IPS-NIHi7 (cell line): Measurements from ENCODE around the gene S100A11.

Experiments used
- DNase-seq: peaks from one replicate; pipeline ENCODE4 v3.0.0; 2012; ENCODE audit warnings: mixed read lengths; ENCODE audit errors: extremely low spot score

Gene S100A11

DNA sequence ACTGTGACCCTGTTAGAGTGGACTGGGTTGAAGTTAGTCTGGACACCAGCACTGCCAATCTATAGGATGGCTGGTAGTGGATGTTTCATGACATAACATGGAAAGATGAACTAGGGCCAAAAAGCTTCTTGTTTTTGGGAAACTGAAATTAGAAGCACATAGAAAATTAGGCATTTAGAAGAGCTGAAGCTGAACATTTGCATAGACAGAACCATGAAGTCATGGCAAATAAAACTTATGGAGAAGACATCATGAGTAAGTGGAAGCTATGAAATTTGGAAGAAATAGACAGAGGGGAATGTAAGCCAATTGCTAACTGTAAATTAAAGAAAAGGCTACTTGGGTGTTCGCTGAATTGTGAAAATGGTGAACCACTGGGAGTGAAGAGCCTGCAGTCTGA lies 2.7 kb upstream of the S100A11 start:
- no peak for DNase-seq

DNA sequence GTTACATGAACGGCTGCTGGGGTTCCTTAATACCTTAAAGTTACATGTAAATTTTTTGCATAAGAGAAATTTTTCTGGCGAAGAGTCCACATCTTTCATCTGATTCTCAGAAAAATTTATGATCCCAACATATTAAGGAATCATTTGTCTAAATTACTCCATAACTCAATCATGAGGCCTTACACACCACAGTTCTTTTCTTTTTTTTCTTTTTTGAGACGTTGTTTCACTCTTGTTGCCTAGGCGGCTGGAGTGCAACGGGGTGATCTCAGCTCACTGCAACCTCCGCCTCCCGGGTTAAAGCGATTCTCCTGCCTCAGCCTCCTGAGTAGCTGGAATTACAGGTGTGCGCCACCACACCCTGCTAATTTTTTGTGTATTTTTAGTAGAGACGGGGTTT lies 2.1 kb upstream of the S100A11 start:
- DNase-seq = no peak

DNA sequence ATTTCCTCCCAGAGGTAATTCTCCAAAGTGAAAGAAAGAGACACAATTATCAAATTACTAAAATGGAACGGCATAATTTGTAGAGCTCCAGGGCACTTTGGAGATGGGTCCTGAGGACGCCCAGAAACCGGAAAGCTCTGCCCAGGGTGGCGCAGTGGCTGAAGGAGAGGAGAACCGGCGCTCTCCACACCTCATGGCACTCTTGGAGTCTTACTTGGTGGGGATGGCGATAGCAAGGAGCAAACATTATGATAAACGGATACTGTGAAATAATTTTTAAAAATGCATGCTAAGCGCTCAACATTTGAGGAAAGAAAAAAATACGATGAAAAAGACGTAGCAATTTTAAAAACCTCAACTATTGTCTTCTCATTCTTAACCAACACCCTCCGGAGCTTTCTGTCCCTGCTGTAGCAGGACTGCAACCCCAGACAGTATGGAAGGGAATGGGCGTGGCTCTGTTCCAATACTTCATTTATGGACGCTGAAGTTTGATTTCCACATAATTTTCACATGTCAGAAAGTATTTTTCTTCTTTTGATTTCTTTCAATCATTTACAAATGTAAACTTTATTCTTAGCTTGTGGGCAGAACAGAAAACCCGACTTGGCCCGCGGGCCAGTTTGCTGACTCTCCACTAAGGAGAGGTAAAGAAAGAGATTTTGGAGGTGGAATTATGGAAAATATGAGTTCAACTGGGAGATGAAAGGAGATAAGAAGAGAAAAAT lies 1.1 kb downstream of the S100A11 start:
- DNase-seq = peak; percentile 27

DNA sequence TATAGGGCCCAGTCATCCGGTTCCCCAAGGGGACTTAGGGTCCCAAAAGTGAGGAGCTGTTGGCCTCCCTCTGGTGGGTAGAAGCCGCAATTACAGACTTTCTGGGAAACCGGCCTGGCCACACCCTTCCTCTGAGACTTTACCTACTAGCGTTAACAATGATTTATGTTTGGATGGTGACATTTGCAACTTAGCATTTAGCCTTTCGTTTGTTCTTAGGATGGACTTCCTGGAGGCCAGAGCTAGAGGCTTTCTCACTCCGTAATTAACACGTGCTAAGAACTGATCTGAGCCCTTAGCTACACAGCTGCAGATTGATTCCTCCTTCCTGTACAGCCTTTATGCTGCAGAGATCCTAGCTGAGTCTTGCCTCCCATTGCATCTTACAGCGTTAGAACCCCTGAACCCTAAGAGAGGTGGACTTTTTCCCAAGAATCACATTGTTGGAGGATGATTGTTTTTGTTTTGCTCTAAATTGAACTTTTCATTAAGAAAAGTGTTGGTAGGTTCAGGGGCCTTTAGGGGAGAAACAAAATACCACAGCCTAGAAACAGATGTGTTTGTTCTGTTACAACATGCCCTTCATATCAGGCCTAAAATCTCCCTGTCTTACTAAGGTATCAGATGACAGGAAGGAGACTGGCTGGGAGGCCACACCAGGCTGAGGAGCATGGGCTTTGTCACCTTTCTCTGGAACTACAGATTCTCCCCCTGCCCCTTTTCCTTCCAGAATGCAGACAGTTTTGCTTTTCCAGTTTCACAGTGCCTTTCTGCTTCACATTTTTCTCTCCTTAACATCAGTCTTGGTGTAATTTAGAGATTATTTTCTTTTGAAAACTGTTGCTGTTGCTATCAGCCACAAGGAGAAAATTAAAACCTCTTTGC lies 1.9 kb downstream of the S100A11 start:
- peak; percentile 81 for DNase-seq

DNA sequence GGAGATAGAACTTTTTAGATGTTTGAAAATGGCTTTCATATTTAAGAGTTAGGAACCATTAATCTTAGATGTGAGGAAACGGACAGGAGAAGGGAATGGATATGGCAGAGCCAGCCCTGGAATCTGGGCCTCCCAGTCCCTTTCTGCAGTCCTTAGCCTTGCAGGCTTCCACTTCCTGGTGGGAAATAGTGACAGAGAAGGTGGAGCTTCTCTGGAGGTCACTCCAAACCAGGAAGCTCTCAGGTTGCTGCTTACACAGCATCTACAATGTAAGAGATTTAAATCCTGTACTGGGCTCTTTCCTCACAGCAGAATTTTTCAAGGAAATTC lies 2.5 kb downstream of the S100A11 start:
- no peak for DNase-seq

DNA sequence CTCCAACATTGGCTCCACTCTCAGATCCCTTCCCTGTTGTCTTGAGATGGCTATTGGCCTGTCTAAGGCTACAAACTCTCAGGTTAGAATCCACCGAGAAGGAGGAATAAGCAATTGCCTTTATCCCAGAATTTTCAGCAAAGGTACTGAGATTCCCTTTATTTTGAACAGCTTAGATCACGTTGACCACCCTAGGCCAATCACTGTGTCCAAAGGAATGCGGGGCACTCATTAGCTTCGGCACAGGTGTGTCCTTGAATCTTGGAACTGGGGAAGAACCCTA lies 6.9 kb downstream of the S100A11 start:
- DNase-seq = no peak

DNA sequence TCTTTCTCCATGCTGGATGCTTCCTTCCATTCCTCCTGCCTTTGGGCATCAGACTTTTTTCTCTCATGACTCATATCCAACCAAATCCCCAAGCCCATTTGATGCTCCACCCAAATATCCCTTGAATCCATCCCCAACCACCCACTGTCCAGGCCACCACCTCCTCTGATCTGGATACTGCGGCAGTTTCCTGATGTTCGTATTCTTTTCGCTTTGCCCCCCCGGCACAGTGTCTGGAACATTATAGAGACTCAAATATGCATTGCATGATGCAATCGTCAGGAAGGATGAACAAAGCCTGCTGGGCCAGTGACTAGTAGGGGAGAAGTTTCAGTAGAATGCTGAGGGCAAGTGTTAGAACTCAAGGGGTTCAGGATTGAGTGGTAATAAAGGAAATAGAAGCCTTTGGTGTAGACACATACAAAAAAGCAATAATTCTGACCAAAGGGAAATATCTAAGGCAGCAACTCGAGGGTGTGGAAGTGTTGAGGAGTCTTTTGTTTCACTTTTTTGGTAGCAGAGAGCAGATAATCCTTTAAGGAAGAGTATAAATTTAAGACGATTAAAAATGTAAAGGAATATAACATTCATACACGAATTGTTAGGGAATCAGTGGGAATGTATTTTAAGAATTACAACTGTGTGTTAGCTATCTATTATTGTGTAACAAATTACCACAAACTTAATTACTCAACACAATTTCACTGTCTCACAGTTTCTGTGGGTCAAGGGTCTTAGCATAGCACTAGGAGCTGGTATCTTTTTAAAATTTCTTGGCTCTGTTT lies 7.5 kb downstream of the S100A11 start:
- no peak for DNase-seq

DNA sequence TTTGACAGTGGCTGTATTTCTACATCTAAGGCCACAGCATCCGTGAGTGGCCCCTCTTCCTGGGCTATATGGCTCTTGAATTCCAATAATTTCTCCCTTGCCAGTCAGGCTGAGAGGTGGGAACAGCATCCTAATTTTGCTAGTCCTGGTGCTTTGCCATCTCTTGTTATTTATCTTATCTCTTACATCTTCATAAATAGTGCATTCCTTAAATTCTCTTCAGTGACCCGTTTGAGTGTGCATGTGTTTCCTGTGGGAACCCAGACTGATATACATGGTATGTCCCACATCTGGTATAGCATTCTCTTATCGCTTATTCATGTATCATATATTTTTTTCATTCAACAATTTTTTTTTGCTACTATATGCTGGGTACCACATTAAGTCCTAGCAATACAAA lies 9.9 kb downstream of the S100A11 start:
- no peak for DNase-seq

DNA sequence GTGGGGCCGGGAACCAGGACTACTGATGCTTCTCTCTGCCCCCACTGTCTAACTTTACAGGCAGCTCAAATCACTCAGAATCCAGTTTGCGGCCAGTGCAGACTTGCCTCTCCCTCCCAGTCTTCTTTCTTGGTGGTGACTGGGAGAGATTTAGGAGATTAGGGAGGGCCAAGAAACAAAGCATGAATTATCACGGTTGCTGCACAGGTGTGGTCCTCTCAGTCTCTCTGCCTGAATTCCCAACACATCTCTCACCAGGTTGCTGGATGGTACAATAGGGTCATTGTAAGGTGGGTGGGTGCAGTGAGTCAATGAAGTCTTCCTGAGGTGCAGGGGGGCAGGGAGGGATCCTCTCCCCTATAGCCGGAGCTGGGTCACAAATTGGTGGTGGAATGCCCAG lies 12.6 kb downstream of the S100A11 start:
- DNase-seq = no peak

DNA sequence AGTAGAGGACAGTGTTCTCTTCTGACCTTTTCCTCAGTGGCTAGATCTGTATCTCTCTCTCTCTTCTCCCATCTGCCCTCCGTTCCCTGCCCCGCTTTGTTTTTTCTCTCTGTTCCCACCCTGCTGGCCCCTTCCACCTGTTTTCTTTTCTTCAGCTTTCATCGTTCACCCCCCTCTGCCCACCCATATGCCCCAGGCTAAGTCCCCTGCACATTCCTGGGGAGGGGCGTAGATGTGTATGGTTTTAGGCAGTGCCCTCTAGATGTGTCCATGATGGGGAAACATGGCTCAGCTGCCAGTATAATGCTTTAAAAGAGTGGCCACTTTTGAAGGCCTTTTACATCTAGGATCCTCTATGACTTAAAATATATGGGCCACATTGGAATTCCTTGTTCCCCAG lies 13.6 kb downstream of the S100A11 start:
- no peak for DNase-seq

DNA sequence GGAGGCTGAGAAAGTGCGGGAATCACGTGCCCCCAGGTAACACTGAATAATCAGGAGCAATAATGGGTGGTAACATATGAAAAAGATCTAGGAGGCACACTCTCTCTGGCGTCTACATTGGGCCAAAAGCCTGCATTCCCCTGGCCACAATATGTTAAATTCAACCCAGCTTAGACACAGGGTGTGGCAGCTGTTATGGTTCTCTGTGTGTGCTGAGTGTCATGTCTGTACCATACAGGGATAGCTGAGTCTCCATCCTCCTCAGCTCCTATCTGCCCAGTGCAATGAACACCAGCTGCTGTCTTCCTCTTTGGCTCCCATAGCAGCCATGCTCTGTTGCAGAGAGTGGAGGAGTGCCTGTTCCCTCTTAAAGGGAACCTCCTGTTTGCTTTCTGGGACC lies 14.3 kb downstream of the S100A11 start:
- no peak for DNase-seq

DNA sequence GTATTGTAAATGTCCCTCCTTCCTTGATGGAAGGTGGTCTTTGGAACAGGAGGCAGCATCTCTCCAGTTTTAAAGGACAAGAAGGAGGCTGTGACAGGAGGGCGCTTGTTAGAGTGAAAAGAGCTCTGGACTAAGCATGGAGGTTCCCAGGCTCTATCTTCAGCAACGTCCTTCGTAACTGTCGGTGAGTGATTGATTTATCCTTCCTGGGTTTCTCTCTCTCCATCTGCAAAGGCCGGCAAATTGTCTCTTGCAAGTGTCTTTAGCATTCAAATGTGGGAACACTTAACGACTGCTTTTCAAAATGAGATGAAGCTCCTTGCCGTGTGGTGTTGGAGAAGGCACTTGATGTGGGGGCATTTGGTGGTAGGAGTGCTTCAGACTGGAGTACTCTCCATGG lies 15.2 kb downstream of the S100A11 start:
- DNase-seq = no peak

DNA sequence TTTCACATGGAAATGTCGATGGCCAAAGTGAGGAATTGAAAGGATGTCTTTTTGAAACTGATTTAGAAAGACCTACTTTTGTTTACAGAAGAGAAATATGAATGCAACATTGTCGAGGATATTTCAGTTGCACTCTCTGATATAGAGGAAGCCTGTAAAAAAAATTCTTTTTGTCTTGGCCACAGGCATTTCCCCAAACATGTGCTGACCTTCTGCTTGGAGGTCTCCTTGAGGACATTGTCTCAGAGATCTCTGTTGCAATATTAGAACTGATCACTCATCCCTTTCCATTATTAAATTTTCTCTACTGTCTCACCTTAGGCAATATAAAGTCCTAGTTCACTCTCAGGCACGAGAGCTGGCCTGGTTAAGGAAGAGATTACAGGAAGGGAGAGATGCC lies 16.0 kb downstream of the S100A11 start:
- no peak for DNase-seq

DNA sequence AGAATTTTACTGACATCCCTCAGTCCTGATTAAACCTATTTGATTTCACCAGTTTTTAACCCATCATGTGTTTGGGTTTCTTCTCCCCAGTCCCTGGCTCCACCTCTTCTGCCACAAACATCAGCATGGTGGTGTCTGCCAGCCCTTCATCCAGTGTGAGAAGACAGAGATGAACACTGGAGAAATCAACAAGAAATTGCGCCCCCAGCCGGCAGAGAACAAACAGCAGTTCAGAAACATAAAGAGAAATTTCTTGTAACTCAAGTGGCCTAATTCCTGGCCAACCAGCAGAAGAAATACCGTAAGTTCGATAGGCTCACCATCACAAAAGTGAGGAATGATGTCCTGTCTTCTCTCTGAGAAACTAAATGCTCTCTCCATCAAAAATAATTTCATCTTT lies 18.3 kb downstream of the S100A11 start:
- peak; percentile 54 for DNase-seq

DNA sequence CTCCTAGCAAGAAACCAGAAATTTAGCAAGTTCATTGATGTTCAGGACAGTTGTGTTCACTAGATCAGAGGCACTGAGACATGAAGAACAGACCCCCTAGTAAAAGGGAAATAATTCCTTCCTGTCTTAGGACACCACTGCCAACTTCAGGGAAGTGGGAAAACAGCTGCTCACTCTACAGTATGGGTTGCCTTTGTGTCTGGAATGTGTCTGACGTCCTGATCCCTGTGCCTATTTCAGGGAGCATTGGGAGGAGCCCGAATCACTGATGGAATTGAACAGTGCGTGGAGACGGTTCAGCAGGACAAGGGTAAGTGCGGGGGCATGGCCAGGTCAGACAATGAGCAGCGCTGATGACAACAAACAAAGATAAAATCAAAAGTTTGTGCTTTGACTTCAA lies 21.0 kb downstream of the S100A11 start:
- no peak for DNase-seq

DNA sequence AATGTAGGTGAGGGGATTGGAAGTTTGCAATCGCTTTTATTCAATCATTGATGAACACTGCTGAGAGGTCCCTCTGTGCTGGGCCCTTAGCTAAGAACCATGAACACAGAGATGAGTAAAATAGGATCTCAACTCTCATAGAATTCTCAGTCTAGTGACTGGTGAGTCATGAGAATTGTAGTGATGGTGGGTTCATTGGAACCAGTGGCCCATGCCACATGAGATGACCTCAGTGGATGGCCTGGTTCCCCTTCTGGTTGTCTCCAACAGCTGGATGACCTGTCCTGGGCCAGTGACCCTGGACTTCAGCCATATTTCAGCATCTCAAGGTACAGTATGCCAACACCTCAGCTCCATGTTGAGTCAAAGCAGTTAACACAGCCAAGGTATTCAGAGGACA lies 21.9 kb downstream of the S100A11 start:
- DNase-seq = no peak

DNA sequence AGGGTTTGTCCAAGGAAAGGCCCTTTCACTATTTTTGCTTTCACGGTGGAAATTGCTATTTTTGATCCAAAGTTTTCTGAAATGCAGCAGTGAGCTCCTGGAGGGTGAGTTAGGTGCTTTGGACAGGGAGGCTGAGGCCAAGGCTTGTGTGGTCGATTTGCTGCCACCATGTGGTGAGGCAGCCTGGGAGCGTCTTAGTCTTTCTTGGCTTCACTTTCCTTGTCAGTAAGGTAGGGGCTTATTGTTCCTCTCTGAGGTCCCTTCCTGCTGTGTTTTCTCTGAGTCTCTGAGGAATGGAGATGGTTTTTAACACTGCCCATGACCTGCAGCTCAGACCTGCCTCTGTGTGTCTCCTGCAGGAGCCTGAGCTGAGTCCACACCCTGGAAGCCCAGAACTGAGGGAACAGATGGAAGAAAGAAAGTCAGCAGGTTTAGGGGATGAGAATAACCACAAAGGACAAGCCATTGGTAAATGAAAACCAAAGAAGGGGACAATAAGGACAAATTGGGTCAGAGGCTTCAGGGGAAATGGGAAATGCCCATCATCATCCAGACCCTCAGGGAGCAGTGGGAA lies 23.1 kb downstream of the S100A11 start:
- DNase-seq = peak; percentile 71

DNA sequence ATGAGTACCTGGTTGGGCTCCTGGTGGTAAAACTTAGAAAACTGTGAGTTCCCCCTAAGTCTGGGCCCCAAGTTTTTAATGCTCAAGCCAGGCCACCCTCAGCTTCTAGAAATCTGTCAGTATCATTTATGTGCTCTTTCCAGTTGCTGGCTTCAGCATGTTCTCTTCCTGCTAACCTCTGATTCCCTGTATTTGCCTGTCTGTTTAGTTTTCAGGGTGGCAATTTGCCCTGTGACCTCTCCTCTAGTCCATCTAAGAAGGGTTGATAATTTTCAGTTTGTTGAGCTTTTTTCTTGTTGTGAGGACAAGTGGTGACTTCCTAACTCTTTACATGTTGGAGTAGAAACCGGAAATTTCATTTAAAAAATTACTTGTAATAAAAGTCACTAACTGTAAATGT lies 27.1 kb downstream of the S100A11 start:
- no peak for DNase-seq

DNA sequence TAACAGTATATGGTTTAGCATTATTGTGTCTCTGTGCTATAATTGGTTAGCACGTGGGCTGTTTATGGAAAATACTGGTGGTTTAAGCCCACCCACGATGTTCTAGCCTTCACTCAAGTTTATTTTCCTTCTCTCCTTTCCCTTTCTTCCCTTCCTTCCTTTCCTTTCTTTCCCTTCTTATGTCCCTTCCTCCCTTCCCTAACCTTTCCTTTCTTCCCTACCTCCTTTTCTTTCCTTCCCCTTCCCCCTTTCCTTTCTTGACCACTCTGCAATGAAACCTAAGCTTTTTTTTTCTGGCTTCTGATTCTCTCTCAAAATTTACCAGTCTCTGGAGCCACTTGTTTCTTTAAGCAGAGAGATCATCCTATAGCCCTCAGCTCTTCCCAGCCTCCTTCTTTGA lies 29.8 kb downstream of the S100A11 start:
- no peak for DNase-seq

DNA sequence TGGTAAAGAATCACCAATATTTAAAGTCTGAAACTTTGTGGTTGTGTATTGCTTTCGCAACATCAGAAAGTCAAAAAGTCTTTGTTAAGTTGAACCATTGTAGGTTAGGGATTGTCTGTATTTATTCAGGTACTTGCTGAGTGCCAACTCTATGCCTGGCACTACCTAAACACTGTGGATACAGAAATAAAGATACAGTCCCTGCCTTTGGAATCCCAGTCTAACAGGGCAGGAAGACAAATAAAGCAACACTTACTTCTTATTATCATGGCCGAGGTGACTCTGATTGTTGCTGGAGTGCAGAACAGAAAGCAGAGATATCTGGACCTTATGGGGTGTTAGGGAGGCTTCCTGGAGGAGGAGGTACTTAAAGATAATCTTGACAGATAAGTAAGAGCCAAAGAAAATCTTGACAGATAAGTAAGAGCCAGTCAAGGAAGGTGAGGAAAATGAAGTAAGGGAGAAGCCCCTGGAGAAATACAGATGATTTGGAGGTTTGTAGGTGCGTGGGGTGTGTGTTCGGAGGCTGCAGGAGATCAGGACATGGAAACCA lies 31.4 kb downstream of the S100A11 start:
- DNase-seq = no peak

DNA sequence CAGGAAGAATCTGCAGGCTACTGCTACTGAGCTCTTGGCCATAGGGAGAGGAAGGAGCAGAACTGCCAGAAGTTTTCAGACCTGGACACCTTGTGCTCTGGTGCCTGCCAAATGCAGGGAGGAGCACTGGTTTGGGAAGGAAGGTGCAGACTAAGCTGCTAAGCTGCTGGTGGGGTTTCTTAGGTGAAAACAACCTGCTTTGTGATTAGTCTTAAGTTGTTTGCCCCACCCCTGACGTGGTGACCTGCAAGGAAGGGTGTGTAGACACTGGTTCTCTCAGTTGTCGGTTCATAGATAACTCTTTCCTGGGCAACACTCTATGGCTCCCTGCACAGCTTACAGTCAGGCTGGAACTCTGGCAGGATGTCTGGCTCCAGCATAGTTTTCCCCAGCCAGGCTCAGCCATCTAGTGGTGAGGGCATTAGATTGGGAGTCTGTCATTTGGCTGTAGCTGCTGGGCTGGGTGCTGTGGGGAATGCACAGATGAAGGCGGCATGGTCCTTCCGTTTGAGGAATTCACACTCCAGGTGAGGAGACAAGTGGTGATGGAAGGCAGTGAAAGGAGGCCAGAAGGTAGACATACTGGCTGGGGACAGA lies 32.9 kb downstream of the S100A11 start:
- peak; percentile 30 for DNase-seq

DNA sequence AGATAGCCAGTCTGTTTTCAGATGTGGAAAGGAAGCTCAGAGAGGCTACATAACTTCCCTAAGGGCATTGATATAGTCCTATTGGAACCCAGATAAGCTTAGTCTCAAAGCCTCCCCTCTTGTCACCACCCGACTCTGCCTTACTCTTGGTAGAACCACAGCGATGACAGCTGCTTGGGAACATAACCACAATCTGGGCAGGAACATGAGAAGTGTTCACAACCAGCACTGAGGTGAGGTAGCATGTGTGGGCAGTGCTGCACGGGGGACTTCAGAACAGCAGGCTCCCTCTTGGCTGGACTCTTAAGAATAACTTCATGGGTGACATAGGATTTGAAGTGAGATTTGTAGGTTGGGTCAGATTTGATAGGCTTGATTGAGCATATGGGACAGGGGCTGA lies 33.8 kb downstream of the S100A11 start:
- no peak for DNase-seq
